ENCODE data around the gene LRIT3.

GRCh38 chr4:109878355-109878754 lies 30.4 kb downstream of the LRIT3 start:
- TF ChIP-seq SIN3A (IDR thresholded peaks at IDR 0.05; ENCODE audit: borderline replicate concordance, insufficient read depth, low read length) (no peak), REST (IDR thresholded peaks at IDR 0.05; ENCODE audit: insufficient read depth in 1 of 2, low read depth in 2 of 2, low read length in 2 of 2) (no peak)
